Left lung (tissue), 10 donors: ENCODE results near the gene ITPR2. TPM values are rescaled to one million over a fixed set of nuclear protein-coding genes. Genes with fewer than 3 reads are reported as not detected.

Experiments used
- ATAC-seq: fragments of 200-7000 bp; cut with Tn5 transposase; one replicate; pipeline ENCODE4 v1.9.1; 2020; ENCODE audit warnings: moderate library complexity
- DNase-seq, 4 donors: peaks; one replicate each; pipeline ENCODE4 v3.0.0-alpha.2; 2013 to 2020
- H3K27ac ChIP-seq, 2 donors: fragments of 200-600 bp; sonication (generic) in 1 of 2; one replicate each; pipeline versions ENCODE4 v1.5.0 to v1.8.0; 2020 to 2021
- H3K27me3 ChIP-seq, 2 donors: fragments of 200-600 bp; sonication (generic) in 1 of 2; one replicate each; pipeline versions ENCODE4 v1.5.0 to v1.8.0; 2020 to 2021
- H3K36me3 ChIP-seq, 2 donors: fragments of 200-600 bp; sonication (generic) in 1 of 2; one replicate each; pipeline versions ENCODE4 v1.5.0 to v1.8.0; 2020 to 2021
- H3K4me1 ChIP-seq, 2 donors: fragments of 200-600 bp; one replicate each; pipeline ENCODE4 v1.8.0; 2021
- H3K4me3 ChIP-seq, 2 donors: fragments of 200-600 bp; sonication (generic) in 1 of 2; one replicate each; pipeline versions ENCODE4 v1.5.0 to v1.8.0; 2020 to 2021; ENCODE audit warnings: mild to moderate bottlenecking in 1 of 2
- H3K9me3 ChIP-seq, 2 donors: fragments of 200-600 bp; sonication (generic) in 1 of 2; one replicate each; pipeline versions ENCODE4 v1.5.0 to v1.8.0; 2020 to 2021
- CTCF ChIP-seq, 2 donors: fragments of 200-600 bp; sonication (generic) in 1 of 2; IDR thresholded peaks; one replicate each; pipeline versions ENCODE4 v1.5.0 to v1.8.0; 2021; ENCODE audit warnings: antibody characterized with exemption in 2 of 2
- intact Hi-C, 2 donors: fragments of 100-400 bp; cut with DNase I; formaldehyde crosslinking; loops; one replicate each; pipeline versions ENCODE4 v1.11.2 to v1.14.2; 2022
- polyA plus RNA-seq, 6 donors: library from polyadenylated mRNA; unstranded; fragments of 120-200 nt; gene quantifications; one replicate each; pipeline ENCODE4 v1.2.1, GENCODE V29; 2013; ENCODE audit not compliant: insufficient read length in 6 of 6
- total RNA-seq, 2 donors: library from RNA; stranded (reverse); fragmentation: NEBNext Ultra II Directional; extraction: Animal tissue kit (Norgen Biotek cat#: 25700); gene quantifications; one replicate each; pipeline ENCODE4 v1.2.1, GENCODE V29; 2021
- donor health status: DM: no; HTN: yes; CAD: no.
- donor health status: DM: no; HTN: no; CAD: no.

The ITPR2 gene
- total and polyA plus RNA-seq, 8 donors: 5.5 to 67.8 (median 7.5) TPM

- intact Hi-C loops: no loop called here
- TF ChIP-seq CTCF (IDR thresholded peaks at IDR 0.05): no peak
- peaks cover 0 to 5% of the 10 kb centered on the region in 2 donors for H3K36me3 ChIP-seq
- H3K27ac ChIP-seq: no peak overlapping the region
- no peak for ATAC-seq
- H3K9me3 ChIP-seq: no peaks in the 10 kb centered on the region
- no peak for DNase-seq
- no peak overlapping the region for H3K4me3 ChIP-seq
- H3K27me3 ChIP-seq: no peaks in the 10 kb centered on the region
- peaks cover 0 to 11% of the 10 kb centered on the region in 2 donors for H3K4me1 ChIP-seq
These were observed 367.4 kb downstream of the ITPR2 start for GRCh38 chr12:26465419-26466097.

- Histone ChIP-seq H3K27me3 (no peaks in the 10 kb centered on the region), H3K36me3 (peaks cover 0 to 9% of the 10 kb centered on the region in 2 donors), H3K27ac (no peak overlapping the region), H3K4me1 (peaks cover 0 to 8% of the 10 kb centered on the region in 2 donors), H3K4me3 (no peak overlapping the region), H3K9me3 (no peaks in the 10 kb centered on the region)
- intact Hi-C loops: no loop called here
- TF ChIP-seq CTCF (IDR thresholded peaks at IDR 0.05): no peak
- no peak for ATAC-seq
- DNase-seq: no peak
These were observed 371.2 kb downstream of the ITPR2 start for GRCh38 chr12:26461776-26462175.

- no peaks in the 10 kb centered on the region for H3K9me3 ChIP-seq
- H3K27ac ChIP-seq: peak overlapping the region in 1 of 2 donors; percentile 37
- DNase-seq (no peak), ATAC-seq (no peak)
- H3K4me3 ChIP-seq: no peak overlapping the region
- peaks cover 0 to 9% of the 10 kb centered on the region in 2 donors for H3K36me3 ChIP-seq
- no peak for TF ChIP-seq CTCF (IDR thresholded peaks at IDR 0.05)
- no peaks in the 10 kb centered on the region for H3K27me3 ChIP-seq
- intact Hi-C loops: no loop called here
- H3K4me1 ChIP-seq: peaks cover 0 to 8% of the 10 kb centered on the region in 2 donors
These were observed 372.6 kb downstream of the ITPR2 start for GRCh38 chr12:26460361-26460760.

- peaks cover 0 to 8% of the 10 kb centered on the region in 2 donors for H3K4me1 ChIP-seq
- intact Hi-C loops: no loop called here
These were observed 376.9 kb downstream of the ITPR2 start for GRCh38 chr12:26455936-26456574.

More at GRCh38 chr12:26455936-26456574, 376.9 kb downstream of the ITPR2 start:
- Histone ChIP-seq H3K27me3 (no peaks in the 10 kb centered on the region), H3K9me3 (no peaks in the 10 kb centered on the region), H3K27ac (no peak overlapping the region), H3K4me3 (no peak overlapping the region), H3K36me3 (peaks cover 0 to 4% of the 10 kb centered on the region in 2 donors)
- TF ChIP-seq CTCF (IDR thresholded peaks at IDR 0.05): no peak
- DNase-seq: no peak
- no peak for ATAC-seq
